GM18526 (cell line): ENCODE results near the gene TLE1.

ENCODE experiments used
- POLR2A ChIP-seq: IDR thresholded peaks from 3 replicates; pipeline ENCODE4 v1.6.1; 2011; ENCODE audit not compliant: insufficient read length; ENCODE audit errors: extremely low read depth

The TLE1 gene

DNA sequence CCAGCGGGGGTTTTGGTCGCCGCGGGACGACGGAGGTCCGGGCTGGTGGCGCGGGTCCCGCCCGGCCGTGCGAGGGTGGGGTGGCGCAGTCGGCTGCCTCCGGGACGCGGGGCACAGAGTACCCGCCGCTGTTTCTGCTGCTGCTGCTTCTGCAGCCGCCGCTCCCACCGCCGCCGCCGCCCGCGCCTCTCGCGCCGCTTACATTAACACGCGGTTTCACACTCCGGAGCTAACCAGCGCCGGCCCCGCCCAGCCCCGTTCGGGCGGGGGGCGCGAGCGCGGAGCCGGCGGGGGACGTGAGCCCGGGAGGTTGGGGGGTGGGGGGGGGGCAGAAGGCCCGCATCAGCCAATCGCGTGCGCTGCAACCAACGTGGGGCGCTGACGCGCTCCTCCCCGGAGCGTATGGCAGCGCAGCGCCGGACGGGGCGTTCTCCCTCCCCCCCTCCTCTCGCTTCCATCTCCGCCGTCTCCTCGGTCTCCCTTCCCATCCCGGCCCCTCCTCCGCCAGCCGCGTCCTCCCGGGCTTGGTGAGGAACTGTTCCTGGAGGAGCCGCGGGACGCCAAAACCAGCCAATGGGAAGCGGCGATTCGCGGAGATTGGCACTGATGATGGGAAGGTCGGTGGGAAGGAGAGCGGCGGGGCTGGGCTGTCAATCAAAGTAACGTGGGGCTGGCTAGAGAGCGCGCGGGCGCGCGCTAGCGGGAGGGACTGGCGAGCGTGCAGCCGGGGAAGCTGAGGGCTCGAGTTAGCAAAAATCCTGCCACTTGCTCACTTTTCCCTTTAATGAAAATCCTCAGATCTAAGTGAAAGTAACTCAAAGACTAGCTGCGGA, at the start of gene TLE1:
TLE1 (minus strand) TSS at position 205 of the 833 bp plus-strand sequence. CDS start 1,307 bp downstream, outside the sequence.
- no peak for TF ChIP-seq POLR2A

DNA sequence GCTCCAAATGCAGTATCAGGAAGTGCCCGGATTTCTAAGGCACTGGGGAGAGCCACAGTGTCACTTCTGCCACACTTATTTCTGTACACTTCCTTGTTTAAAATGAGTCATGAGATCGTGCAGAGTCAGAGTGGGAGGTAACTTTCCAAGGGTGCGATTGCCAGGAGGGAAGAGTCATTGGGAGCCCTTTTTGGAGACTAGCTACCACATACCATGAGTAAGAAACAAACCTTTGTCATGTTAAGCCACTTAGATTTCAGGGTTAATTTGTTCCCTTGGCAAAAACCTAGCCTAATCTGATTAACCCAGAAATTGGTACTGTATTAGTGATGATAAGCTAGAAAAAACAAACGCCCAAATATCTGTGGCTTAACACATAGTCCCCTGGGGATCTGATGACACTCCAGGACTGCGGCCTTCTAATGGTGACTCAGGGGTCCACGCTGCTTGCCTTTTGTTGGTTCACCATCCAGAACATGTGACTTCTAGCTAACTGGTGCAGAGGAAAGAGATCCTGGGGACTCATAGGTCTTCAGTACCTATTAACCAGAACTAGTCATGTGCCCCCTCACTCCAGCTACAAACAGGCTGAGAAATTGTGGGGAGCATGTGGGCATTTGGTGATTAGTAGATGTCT, 48.6 kb upstream of the TLE1 start:
- no peak for TF ChIP-seq POLR2A

DNA sequence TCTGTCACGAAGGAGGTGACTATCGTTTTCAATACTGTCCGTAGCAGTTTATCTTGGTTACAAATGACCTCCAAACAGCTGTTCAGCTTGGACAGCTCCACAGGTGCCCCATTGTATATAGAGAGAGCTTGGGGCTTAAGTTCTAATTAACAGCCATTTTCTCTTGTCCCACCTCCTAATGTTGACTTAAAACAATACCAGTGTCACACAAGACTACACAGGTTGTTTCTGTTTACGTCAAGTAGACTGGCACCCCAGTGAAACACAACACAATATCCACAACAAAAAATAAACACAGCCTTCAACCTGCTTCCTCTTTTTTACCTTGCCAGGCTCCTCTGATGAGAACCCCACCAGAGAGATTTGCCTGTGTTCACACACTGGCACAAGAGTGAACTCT, 39.8 kb upstream of the TLE1 start:
- no peak for TF ChIP-seq POLR2A

DNA sequence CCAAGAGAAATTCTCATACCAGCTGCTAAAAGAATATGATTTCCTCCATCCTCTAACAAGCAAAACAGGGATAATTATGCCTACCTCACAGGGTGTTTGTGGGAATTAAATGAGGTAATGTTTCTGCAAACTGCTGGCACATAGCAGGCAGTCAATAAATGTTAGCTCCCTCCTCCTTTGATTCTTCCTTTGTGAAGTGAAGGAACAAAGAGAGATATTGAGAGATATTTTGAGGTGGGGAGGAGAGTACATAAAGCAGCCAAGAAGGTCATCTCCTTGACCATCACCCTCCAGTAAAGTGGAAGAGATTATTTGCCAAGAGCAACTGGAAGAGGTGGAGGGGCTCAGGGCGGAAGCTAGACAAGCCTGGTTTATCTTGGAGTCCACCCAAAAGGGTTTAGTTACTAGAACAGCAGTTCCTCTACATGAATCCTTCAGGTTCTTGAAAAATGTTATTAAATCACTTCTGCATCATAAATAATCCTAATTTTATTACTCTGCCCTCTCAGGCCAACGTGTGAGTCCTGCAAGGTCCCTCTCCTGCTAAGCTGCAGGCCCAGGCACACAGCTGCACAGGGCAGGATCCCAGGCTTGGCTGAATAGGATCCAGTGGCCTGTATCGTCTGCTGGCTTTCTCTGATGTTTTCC, 35.0 kb upstream of the TLE1 start:
- no peak for TF ChIP-seq POLR2A

DNA sequence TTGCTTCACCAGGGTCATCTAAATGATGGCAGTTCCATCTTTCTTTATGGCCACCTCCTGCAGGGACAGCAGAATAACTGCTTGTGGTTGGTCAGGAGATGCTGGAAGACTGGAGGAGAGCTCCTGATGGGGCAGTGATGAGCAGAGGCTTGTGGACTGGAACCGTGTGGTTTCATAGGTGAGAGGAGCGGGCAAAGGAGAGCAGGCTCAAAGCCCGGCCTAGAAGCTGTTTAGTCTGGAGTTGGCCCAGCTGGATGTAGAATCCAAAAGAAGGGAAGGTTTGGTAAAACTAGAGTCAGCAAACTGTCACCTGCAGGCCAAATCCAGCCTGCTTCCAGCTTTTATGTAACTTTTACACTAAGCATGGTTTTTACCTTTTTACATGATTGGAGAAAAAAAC, 32.9 kb upstream of the TLE1 start:
- TF ChIP-seq POLR2A: no peak

GRCh38 chr9:81720450-81721086, 31.2 kb upstream of the TLE1 start:
- no peak for TF ChIP-seq POLR2A

- no peak for TF ChIP-seq POLR2A
Observed at GRCh38 chr9:81719972-81720371, 30.6 kb upstream of the TLE1 start.

GRCh38 chr9:81718244-81718643, 28.9 kb upstream of the TLE1 start:
- TF ChIP-seq POLR2A: no peak

GRCh38 chr9:81717747-81718077, 28.4 kb upstream of the TLE1 start:
- no peak for TF ChIP-seq POLR2A

GRCh38 chr9:81717061-81717746, 27.9 kb upstream of the TLE1 start:
- no peak for TF ChIP-seq POLR2A

DNA sequence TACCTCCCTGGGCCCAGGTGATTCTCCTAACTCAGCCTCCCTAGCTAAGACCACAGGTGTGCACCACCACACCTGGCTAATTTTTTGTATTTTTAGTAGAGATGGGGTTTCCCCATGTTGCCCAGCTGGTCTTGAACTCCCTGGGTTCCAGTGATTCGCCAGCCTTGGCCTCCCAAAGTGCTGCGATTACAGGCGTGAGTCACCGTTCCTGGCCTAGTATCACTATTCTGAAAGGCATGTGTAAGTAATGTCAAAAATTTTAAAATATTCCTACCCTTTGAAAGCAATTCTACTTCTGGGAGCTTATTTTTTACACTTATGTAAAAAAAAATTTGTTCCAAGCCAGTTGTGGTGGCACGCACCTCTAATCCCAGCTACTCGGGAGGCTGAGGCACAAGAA, 27.1 kb upstream of the TLE1 start:
- TF ChIP-seq POLR2A: no peak

DNA sequence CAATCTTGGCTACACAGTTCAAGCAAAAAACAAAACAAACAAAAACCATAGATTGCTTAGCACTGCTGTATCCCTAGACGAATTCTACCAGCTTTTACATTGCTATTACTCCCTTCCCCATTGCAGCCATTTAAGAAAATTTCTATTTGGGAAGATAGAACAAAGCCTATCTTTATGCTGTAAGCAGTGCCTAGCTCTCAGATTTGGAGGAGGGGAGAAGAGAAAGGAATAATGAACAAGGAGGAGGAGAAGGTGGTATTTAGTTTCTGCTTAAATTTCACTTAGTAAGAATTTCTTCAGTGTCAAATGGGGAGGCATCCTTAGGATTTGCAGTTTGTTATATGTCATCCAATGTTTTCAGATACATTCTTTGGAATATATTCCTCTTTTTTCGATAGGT, 16.2 kb upstream of the TLE1 start:
- TF ChIP-seq POLR2A: no peak

DNA sequence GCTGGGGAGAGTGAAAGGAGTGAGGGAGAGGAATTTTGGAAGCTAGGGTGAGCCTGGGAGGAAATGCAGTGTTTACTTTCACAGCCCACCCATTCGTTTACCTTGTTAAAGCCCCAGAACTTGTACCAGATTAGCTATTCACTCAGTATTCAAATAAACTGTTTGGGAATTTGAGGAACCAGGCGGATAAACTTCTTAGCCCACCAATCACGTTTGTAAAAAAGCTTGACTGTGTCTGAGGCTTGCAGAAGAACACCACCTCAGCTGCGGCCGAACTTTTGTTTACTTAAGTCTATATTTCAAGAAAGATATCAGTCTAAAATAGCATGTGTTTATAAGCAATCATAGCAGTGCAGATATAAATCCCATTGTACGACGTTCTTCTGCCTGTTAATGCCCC, 5.2 kb upstream of the TLE1 start:
- no peak for TF ChIP-seq POLR2A

GRCh38 chr9:81693671-81694378, 4.5 kb upstream of the TLE1 start:
- TF ChIP-seq POLR2A: no peak
